ENCODE measurements around the gene TCIRG1. TPM values are rescaled to one million over a fixed set of nuclear protein-coding genes. Genes with fewer than 3 reads are reported as not detected.

Gene TCIRG1
- total and polyA plus RNA-seq, 2 of the 13 experiments (the other 11 are each of a cell fraction or from before 2014, with no cell fraction given): 48.0 to 69.6 TPM

DNA sequence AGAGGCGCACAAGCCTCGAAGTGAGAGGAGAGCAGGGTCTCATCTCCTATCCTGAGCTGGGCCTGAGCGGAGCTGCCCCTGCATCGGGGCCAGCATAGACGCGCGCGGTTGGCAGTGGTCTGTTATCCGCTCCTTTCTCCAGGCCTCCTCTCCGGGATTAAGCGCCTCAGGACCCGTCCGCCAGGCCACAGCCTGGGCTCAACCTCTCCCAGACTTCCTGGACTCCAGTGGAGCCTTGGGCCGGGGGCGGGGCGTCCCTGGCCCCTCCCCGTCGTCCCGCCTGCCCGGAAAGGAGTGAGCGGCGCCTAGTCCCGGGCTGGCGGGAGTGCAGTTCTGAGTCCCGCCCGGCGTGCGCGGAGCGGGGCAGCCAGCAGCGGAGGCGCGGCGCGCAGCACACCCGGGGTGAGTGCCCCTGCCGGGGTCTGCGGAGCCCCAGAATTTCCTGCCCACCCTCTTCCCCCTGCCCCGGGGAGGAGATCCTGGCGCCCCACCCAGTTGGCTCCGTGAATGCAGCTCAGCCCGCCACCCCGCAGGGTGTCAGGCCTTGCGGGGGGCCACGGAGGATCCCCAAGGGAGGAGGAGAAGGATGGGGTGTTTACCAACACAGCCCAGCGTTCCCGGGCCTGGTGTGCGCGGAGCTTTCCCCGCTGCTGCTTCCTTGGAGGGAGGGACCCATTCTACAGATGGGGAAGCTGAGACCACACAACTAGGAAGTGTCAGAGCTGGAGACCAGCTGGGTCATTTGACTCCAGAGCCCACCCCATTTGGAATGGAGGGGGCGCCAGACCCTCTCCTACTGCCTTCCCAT lies at the start of gene TCIRG1 (continued):
- TF ChIP-seq, protein P1, sequence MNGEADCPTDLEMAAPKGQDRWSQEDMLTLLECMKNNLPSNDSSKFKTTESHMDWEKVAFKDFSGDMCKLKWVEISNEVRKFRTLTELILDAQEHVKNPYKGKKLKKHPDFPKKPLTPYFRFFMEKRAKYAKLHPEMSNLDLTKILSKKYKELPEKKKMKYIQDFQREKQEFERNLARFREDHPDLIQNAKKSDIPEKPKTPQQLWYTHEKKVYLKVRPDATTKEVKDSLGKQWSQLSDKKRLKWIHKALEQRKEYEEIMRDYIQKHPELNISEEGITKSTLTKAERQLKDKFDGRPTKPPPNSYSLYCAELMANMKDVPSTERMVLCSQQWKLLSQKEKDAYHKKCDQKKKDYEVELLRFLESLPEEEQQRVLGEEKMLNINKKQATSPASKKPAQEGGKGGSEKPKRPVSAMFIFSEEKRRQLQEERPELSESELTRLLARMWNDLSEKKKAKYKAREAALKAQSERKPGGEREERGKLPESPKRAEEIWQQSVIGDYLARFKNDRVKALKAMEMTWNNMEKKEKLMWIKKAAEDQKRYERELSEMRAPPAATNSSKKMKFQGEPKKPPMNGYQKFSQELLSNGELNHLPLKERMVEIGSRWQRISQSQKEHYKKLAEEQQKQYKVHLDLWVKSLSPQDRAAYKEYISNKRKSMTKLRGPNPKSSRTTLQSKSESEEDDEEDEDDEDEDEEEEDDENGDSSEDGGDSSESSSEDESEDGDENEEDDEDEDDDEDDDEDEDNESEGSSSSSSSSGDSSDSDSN (CRISPR knock-in tag; IDR thresholded peaks at IDR 0.05): peak; percentile 27; the same call in 1 of the 2 replicates
- TF ChIP-seq ISX (CRISPR knock-in tag; conservative IDR thresholded peaks at IDR 0.05) (peak; percentile 37; the same call in 1 of the 2 replicates), SOX13 (IDR thresholded peaks at IDR 0.05) (no peak), SOX13 (CRISPR knock-in tag; conservative IDR thresholded peaks at IDR 0.05 in 1 of 2, IDR thresholded peaks at IDR 0.05 in 1 of 2) (0 out of 4 replicates have a peak, but pooled peaks of 1 of the 2 experiments have one; percentile 5), TCF7 (IDR thresholded peaks at IDR 0.05; ENCODE audit: low read depth) (no peak), GFI1 (CRISPR knock-in tag; IDR thresholded peaks at IDR 0.05; ENCODE audit: borderline replicate concordance) (peak; percentile 50; the same call in 1 of the 2 replicates), MZF1 (CRISPR knock-in tag; IDR thresholded peaks at IDR 0.05; ENCODE audit: borderline replicate concordance) (no peak), ZNF792 (CRISPR knock-in tag; IDR thresholded peaks at IDR 0.05) (peak; percentile 52; the same call in 1 of the 2 replicates), ZBTB3 (CRISPR knock-in tag; IDR thresholded peaks at IDR 0.05; ENCODE audit: borderline replicate concordance, low read depth) (0 out of 2 replicates have a peak, but pooled peaks have one; percentile 1), KDM5A (IDR thresholded peaks at IDR 0.05; ENCODE audit: borderline replicate concordance, low read length) (peak; percentile 26; the same call in 1 of the 2 replicates)
- TF ChIP-seq, protein P2, sequence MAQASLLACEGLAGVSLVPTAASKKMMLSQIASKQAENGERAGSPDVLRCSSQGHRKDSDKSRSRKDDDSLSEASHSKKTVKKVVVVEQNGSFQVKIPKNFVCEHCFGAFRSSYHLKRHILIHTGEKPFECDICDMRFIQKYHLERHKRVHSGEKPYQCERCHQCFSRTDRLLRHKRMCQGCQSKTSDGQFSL (CRISPR knock-in tag; IDR thresholded peaks at IDR 0.05): 0 out of 2 replicates have a peak, but pooled peaks have one; percentile 43
- TF ChIP-seq, protein P3, sequence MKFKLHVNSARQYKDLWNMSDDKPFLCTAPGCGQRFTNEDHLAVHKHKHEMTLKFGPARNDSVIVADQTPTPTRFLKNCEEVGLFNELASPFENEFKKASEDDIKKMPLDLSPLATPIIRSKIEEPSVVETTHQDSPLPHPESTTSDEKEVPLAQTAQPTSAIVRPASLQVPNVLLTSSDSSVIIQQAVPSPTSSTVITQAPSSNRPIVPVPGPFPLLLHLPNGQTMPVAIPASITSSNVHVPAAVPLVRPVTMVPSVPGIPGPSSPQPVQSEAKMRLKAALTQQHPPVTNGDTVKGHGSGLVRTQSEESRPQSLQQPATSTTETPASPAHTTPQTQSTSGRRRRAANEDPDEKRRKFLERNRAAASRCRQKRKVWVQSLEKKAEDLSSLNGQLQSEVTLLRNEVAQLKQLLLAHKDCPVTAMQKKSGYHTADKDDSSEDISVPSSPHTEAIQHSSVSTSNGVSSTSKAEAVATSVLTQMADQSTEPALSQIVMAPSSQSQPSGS (CRISPR knock-in tag; IDR thresholded peaks at IDR 0.05): no peak
- TF ChIP-seq, protein P4, sequence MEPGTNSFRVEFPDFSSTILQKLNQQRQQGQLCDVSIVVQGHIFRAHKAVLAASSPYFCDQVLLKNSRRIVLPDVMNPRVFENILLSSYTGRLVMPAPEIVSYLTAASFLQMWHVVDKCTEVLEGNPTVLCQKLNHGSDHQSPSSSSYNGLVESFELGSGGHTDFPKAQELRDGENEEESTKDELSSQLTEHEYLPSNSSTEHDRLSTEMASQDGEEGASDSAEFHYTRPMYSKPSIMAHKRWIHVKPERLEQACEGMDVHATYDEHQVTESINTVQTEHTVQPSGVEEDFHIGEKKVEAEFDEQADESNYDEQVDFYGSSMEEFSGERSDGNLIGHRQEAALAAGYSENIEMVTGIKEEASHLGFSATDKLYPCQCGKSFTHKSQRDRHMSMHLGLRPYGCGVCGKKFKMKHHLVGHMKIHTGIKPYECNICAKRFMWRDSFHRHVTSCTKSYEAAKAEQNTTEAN (CRISPR knock-in tag; conservative IDR thresholded peaks at IDR 0.05): no peak
- TF ChIP-seq, protein P5, sequence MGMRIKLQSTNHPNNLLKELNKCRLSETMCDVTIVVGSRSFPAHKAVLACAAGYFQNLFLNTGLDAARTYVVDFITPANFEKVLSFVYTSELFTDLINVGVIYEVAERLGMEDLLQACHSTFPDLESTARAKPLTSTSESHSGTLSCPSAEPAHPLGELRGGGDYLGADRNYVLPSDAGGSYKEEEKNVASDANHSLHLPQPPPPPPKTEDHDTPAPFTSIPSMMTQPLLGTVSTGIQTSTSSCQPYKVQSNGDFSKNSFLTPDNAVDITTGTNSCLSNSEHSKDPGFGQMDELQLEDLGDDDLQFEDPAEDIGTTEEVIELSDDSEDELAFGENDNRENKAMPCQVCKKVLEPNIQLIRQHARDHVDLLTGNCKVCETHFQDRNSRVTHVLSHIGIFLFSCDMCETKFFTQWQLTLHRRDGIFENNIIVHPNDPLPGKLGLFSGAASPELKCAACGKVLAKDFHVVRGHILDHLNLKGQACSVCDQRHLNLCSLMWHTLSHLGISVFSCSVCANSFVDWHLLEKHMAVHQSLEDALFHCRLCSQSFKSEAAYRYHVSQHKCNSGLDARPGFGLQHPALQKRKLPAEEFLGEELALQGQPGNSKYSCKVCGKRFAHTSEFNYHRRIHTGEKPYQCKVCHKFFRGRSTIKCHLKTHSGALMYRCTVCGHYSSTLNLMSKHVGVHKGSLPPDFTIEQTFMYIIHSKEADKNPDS (CRISPR knock-in tag; IDR thresholded peaks at IDR 0.05): no peak
- TF ChIP-seq, protein P6, sequence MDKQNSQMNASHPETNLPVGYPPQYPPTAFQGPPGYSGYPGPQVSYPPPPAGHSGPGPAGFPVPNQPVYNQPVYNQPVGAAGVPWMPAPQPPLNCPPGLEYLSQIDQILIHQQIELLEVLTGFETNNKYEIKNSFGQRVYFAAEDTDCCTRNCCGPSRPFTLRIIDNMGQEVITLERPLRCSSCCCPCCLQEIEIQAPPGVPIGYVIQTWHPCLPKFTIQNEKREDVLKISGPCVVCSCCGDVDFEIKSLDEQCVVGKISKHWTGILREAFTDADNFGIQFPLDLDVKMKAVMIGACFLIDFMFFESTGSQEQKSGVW (CRISPR knock-in tag; IDR thresholded peaks at IDR 0.05; ENCODE audit: borderline replicate concordance): no peak
- TF ChIP-seq, protein P7, sequence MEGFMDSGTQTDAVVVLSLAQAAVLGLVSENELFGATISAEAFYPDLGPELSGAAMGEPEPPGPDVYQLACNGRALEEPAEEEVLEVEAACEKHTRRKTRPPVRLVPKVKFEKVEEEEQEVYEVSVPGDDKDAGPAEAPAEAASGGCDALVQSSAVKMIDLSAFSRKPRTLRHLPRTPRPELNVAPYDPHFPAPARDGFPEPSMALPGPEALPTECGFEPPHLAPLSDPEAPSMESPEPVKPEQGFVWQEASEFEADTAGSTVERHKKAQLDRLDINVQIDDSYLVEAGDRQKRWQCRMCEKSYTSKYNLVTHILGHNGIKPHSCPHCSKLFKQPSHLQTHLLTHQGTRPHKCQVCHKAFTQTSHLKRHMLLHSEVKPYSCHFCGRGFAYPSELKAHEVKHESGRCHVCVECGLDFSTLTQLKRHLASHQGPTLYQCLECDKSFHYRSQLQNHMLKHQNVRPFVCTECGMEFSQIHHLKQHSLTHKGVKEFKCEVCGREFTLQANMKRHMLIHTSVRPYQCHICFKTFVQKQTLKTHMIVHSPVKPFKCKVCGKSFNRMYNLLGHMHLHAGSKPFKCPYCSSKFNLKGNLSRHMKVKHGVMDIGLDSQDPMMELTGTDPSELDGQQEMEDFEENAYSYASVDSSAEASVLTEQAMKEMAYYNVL (CRISPR knock-in tag; IDR thresholded peaks at IDR 0.05; ENCODE audit: borderline replicate concordance): 0 out of 2 replicates have a peak, but pooled peaks have one; percentile 1

Measured in HepG2 (cell line).